GM12892 (cell line): ENCODE results near the gene SIGLECL1.

Source experiments
- POLR2A ChIP-seq: IDR thresholded peaks from 2 replicates; pipeline ENCODE4 v1.6.1; 2011; ENCODE audit warnings: low read depth, low read length, control low read depth
- POLR2AphosphoS5 ChIP-seq: IDR thresholded peaks from 2 replicates; pipeline ENCODE4 v1.6.1; 2011; ENCODE audit warnings: low read depth, low read length, control low read depth
- TAF1 ChIP-seq: IDR thresholded peaks from 2 replicates; pipeline ENCODE4 v1.6.1; 2011; ENCODE audit warnings: low read depth, mild to moderate bottlenecking, control low read depth, low read length, borderline replicate concordance

DNA sequence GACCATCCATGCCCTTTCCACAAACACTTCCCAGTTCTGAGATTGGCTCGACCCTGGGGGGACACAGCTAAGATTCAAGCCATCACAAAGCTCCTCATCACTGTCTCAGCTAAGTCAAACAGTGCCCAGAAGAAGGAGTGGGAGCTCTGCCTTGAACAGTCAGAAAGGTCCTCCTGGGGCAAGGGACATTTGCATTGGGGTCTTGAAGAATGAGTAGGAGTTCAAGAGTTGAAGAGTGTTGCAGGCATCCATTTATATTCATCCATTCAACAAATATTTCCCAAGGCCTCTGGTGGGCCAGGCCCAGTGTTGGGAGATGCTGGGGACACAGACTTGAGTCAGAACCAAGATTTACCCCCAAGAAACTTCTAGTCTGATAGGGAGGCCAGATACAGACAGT lies 67.1 kb downstream of the SIGLECL1 start:
- TF ChIP-seq POLR2A: no peak
- no peak for TF ChIP-seq POLR2AphosphoS5
- no peak for TF ChIP-seq TAF1
